T47D (cell line): ENCODE measurements around the gene APEX2.
A peak's percentile ranks its signal among the peaks of the same experiment; 100 is the strongest.

Experiments used
- DNase-seq, 2 experiments: peaks; one replicate each; pipeline versions ENCODE4 v3.0.0 to v3.0.0-alpha.2; 2011 to 2012; ENCODE audit warnings: low read depth in 1 of 2, low spot score in 1 of 2
- JUND ChIP-seq: IDR thresholded peaks from 2 replicates; pipeline ENCODE4 v1.6.1; 2012; ENCODE audit warnings: low read depth
- in situ Hi-C: cut with HindIII; loops from 2 replicates; pipeline ENCODE4 v1.10.0; 2016; ENCODE audit warnings: low sequenced_read_pairs, low pct_unique_long_range_greater_than_20kb

APEX2 gene

DNA sequence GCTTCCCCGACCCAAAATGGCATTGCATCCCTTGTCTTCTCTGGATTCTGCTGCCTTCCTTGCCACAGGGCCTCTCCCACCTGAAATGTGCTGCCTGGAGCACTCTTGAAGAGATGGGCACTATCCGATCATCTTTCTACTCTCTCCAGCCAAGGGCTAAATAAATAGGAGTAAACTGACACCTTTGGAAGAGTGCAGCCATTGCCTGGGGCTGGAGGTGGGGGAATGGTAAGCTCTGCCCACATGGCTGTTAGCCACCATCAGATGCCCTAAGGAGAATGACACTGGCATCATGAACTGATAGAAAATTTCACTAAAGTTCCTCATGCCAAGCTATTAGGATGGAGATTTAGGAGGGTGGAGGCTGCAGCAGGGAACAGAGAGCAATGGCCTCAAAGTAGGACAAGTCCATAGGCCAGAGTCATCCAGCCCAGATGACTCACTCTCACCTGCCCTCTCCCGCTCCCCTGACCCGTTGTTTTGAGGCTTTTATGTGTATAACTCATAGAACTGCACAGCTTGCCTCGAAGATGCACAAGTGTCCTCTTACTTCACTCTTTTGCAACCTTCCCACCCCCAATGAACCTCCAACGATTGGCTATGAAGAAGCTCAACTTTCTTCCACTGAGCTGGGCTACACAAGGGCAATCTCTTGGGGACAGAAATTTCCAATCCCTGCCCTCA is 5.4 kb upstream of the APEX2 start:
- in situ Hi-C loops = no loop called here
- no peak for TF ChIP-seq JUND
- peak in 1 of 2 experiments; percentile 45 for DNase-seq

- DNase-seq = no peak
- in situ Hi-C loops = no loop called here
- TF ChIP-seq JUND = no peak
Measured at GRCh38 chrX:54995621-54996020, 4.5 kb upstream of the APEX2 start.

DNA sequence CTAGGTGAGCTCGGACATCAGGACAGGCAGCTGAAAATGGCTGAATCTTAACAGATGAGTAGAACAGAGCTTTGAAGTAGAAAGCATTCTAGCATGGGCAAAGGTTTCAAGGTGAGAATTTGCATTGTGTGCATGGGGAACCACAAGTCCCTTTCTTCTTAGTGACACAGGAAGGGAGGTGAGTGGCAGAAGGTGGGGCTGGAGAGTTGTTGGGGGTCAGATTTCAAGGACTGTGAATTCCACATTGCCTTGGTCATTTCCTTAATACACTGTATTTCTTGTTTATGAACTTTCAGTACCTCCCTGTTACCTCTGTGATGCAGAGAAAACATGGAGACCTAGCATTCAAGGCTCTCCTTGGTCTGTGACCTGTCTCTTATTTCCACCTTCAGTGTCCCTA is 4.1 kb downstream of the APEX2 start:
- DNase-seq = no peak
- no peak for TF ChIP-seq JUND
- in situ Hi-C loops = no loop called here

DNA sequence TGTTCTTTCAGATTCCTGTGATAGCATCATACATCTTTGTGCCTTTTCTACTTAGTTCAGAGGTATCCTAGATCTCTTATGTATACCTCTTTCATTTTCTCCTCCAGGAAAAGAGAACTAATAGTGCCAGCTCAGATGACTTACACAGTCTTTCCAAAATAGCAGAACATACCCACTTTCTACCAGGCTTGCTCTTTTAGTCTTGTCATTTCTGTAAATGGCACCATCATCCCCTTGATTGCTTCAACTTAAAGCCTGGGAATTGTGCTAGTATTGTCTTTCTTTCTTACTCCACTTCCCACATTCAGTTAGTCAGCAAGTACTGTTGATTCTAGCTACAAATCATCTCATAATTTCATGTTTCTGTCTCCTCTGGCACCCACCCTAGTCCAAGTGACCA is 5.1 kb downstream of the APEX2 start:
- in situ Hi-C loops = no loop called here
- no peak for DNase-seq
- no peak for TF ChIP-seq JUND

DNA sequence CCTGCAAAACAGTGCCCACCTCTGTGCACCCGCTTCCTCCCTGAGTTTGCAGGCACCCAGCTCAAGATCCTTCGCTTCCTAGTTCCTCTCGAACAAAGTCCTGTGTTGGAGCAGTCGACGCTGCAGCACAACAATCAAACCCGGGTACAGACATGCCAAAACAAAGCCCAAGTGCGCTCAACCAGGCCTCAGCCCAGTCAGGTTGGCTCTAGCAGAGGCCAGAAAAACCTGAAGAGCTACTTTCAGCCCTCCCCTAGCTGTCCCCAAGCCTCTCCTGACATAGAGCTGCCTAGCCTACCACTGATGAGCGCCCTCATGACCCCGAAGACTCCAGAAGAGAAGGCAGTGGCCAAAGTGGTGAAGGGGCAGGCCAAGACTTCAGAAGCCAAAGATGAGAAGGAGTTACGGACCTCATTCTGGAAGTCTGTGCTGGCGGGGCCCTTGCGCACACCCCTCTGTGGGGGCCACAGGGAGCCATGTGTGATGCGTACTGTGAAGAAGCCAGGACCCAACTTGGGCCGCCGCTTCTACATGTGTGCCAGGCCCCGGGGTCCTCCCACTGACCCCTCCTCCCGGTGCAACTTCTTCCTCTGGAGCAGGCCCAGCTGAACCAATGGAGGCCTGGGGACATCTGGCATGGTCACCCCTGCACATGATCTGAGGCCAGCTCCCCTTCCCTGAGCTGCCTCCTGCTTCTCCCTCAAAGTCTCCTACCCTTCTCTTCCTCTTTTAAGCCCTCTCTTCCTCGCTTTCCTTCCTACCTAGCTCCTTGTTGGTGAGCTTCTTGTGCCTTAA is 6.9 kb downstream of the APEX2 start:
- no peak for TF ChIP-seq JUND
- in situ Hi-C loops = no loop called here
- DNase-seq = peak in 1 of 2 experiments; percentile 24

- in situ Hi-C loops = no loop called here
- no peak for TF ChIP-seq JUND
- no peak for DNase-seq
Measured at GRCh38 chrX:55007656-55008055, 7.5 kb downstream of the APEX2 start.

DNA sequence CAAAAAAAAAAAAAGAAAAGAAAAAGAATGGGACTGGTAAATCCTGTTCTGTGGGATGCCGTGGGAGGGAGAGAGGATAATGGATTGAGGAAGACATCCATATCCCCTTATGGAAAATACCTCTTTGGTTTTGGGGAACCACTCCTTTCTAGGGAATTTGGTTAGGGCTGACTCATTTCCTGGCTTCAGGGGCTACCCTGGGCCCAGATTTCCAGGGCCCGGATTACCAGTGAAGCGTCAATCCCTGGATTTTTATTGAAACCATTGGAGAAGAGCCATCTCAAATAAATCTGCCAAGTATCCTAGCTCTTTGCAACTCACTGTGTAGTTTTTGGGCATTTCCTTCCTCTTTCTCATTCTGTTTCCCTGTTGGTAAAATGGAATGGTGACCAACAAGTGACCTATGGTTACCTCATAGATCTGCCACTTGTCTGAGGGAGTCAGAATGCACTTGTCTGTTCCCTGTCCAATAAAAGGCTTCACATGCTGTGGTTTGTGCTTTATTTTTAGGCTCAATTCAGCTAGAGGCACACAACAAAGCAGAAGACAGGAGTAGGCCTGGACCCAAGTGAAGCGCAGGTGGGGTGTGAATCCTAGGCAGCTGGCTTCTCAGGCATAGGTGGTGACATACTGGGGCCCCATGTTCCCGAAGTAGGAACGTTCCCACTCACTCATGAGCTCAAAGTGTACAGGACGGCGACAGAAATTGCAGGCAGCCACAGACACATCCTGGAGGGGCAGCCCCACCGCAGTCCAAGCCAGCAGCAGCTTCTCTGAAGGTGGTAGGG is 8.6 kb downstream of the APEX2 start:
- in situ Hi-C loops = no loop called here
- TF ChIP-seq JUND = no peak
- DNase-seq = peak in 1 of 2 experiments; percentile 42

GRCh38 chrX:55011294-55011693 is 11.1 kb downstream of the APEX2 start:
- no peak for DNase-seq
- in situ Hi-C loops = no loop called here
- no peak for TF ChIP-seq JUND

- TF ChIP-seq JUND = no peak
- in situ Hi-C loops = no loop called here
- no peak for DNase-seq
Measured at GRCh38 chrX:55014897-55015299, 14.7 kb downstream of the APEX2 start.

- no peak for TF ChIP-seq JUND
- in situ Hi-C loops = no loop called here
- no peak for DNase-seq
Measured at GRCh38 chrX:55026143-55026542, 26.0 kb downstream of the APEX2 start.

- no peak for TF ChIP-seq JUND
- DNase-seq = no peak
- in situ Hi-C loops = no loop called here
Measured at GRCh38 chrX:55026840-55027239, 26.7 kb downstream of the APEX2 start.

GRCh38 chrX:55028040-55028439 is 27.9 kb downstream of the APEX2 start:
- in situ Hi-C loops = no loop called here
- no peak for TF ChIP-seq JUND
- no peak for DNase-seq

DNA sequence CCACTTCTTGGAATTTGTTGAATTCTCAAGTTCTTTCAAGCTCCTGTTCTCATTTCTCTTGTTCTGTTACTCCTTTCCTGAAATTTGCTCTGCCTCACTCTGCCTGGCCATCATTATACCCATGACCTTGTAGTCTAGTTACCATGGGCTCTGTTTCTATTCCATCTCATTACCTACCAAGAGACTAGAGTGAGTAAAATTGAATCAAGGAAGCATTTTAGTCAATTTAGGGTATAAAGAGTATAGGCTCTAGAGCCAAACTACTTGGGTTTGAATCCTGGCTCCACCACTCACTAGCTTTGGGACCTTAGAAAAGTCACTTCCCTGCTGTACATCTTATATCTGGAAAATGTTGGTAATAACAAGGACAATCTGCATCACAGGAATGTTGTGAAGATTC is 28.4 kb downstream of the APEX2 start:
- DNase-seq = no peak
- in situ Hi-C loops = no loop called here
- no peak for TF ChIP-seq JUND
